Measurements from ENCODE around the gene YRDC.

DNA sequence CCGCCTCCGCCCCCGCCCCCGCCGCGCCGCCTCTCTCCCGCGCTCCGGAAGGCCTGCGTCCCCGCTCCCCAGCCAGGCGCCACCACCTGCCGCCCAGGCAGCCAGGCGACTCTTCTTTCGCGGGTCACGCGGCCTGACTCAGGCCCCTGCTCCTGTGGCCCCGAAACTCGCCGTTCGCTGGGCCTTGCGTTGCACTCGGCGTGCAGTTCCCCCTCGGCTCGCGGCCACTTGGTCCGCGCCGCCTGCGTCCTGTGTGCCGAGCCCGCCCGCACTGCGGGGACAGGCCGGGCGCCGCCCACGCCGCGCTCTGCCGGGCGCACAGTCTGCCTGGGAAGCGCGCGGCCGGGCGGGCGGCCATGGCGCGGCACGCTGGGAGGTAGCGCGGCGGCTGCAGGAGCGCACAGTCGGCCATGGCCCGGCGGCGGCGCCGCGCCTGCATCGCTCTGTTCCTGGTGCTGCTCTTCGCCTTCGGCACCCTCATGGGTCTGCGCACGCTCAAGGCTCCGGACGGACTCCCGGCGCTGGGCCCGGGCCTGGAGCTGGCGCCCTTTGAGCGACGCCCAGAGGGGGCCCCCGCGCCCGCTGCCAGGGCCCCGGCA lies 14.1 kb downstream of the YRDC start, which contains the start of gene MANEAL:
- TF ChIP-seq CTCF (IDR thresholded peaks at IDR 0.05) (peak in 2 of 6 experiments; percentile 4 to 8), POLR2A (IDR thresholded peaks at IDR 0.05) (no peak)

Measured in esophagus squamous epithelium (tissue), 4 donors.